Hepatocyte (in vitro differentiated cells): ENCODE measurements around the gene RAB38.

Experiments
- EZH2 ChIP-seq: fragments of 200-600 bp; sonication (generic); IDR thresholded peaks from 2 replicates; pipeline ENCODE4 v1.6.1; 2016; ENCODE audit warnings: antibody characterized with exemption, mild to moderate bottlenecking, borderline replicate concordance
- EZH2phosphoT487 ChIP-seq: fragments of 200-600 bp; sonication (generic); IDR thresholded peaks from one replicate; pipeline ENCODE4 v1.6.1; 2018; ENCODE audit warnings: antibody characterized with exemption, mild to moderate bottlenecking, low read depth, moderate library complexity; ENCODE audit not compliant: unreplicated experiment, severe bottlenecking
- TF ChIP-seq, protein P1 (sequence below): fragments of 200-600 bp; sonication (generic); IDR thresholded peaks from 2 replicates; pipeline ENCODE4 v1.5.1; 2016; ENCODE audit warnings: antibody characterized with exemption, mild to moderate bottlenecking; ENCODE audit not compliant: poor library complexity

- TF ChIP-seq, protein P1, sequence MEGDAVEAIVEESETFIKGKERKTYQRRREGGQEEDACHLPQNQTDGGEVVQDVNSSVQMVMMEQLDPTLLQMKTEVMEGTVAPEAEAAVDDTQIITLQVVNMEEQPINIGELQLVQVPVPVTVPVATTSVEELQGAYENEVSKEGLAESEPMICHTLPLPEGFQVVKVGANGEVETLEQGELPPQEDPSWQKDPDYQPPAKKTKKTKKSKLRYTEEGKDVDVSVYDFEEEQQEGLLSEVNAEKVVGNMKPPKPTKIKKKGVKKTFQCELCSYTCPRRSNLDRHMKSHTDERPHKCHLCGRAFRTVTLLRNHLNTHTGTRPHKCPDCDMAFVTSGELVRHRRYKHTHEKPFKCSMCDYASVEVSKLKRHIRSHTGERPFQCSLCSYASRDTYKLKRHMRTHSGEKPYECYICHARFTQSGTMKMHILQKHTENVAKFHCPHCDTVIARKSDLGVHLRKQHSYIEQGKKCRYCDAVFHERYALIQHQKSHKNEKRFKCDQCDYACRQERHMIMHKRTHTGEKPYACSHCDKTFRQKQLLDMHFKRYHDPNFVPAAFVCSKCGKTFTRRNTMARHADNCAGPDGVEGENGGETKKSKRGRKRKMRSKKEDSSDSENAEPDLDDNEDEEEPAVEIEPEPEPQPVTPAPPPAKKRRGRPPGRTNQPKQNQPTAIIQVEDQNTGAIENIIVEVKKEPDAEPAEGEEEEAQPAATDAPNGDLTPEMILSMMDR, result no peak
- TF ChIP-seq EZH2 (no peak), EZH2phosphoT487 (no peak)
Measured at GRCh38 chr11:88169881-88170280, 5.4 kb downstream of the RAB38 start.
